K562 (cell line): ENCODE measurements around the gene POLR1A. TPM values are rescaled to one million over a fixed set of nuclear protein-coding genes. Genes with fewer than 3 reads are reported as not detected.

Source experiments
- ATAC-seq: fragments of 200-7000 bp; cut with Tn5 transposase; 3 replicates; pipeline ENCODE4 v1.9.1; 2020; ENCODE audit warnings: moderate library complexity
- BruUV-seq: library from RNA; stranded (reverse); fragments of 400-500 nt; replicated peaks from 2 replicates; lab custom pipeline; 2021; lab: Mats Ljungman, UMichigan
- CTCF ChIA-PET: fragments of 300-600 bp; formaldehyde crosslinking; extraction: SDS; loops from one replicate; lab custom pipeline; 2021; ENCODE audit warnings: low intra/inter-chr PET ratio; lab: Yijun Ruan, JAX
- POLR2A ChIA-PET: fragments of 300-600, 350-650 bp; sonication (Branson Sonifier 250); formaldehyde crosslinking; extraction: SDS; loops from one replicate; lab custom pipeline; 2021; ENCODE audit warnings: antibody characterized with exemption, inconsistent platforms; lab: Yijun Ruan, JAX
- DNase-seq, 4 experiments: peaks; one replicate each; pipeline versions ENCODE4 v3.0.0 to v3.0.0-alpha.2; 2011 to 2018; ENCODE audit warnings: low spot score in 3 of 4, mixed read lengths in 3 of 4; ENCODE audit errors: extremely low read depth in 1 of 4
- FAIRE-seq: peaks from 2 replicates; lab custom pipeline; 2011; peaks lifted over from hg19 to GRCh38; lab: Jason Lieb, UNC
- H2AFZ ChIP-seq: 2 replicates; pipeline ENCODE4 v1.6.0; 2011; ENCODE audit warnings: low read depth, low read length, control low read depth, inconsistent platforms
- H3K27ac ChIP-seq: fragments of 200-600 bp; 3 replicates; pipeline ENCODE4 v1.8.0; 2011; ENCODE audit warnings: low read depth, mild to moderate bottlenecking, control low read depth, inconsistent platforms, low read length, moderate library complexity, mixed read lengths; ENCODE audit errors: extremely low read depth
- H3K27me3 ChIP-seq, 2 experiments: fragments of 300-600 bp in 1 of 2; 2 replicates in 1 of 2; 3 replicates in 1 of 2; pipeline versions ENCODE4 v1.6.0 to v1.8.0; 2011; ENCODE audit warnings: inconsistent platforms in 2 of 2, low read length in 2 of 2, mild to moderate bottlenecking in 1 of 2, mixed read lengths in 1 of 2, moderate library complexity in 1 of 2; ENCODE audit not compliant: control insufficient read depth in 2 of 2, insufficient read depth in 2 of 2
- H3K36me3 ChIP-seq: fragments of 300-600 bp; 3 replicates; pipeline ENCODE4 v1.8.0; 2011; ENCODE audit warnings: mild to moderate bottlenecking, low read length, inconsistent platforms; ENCODE audit not compliant: control insufficient read depth, insufficient read depth
- H3K4me1 ChIP-seq, 2 experiments: fragments of 200-600 bp in 1 of 2; replicated peaks in 1 of 2; 2 replicates in 1 of 2; 3 replicates in 1 of 2; pipeline versions ENCODE4 v1.5.1 to v1.8.0; 2011; ENCODE audit warnings: inconsistent platforms in 2 of 2, low read length in 2 of 2, mild to moderate bottlenecking in 1 of 2, mixed read lengths in 1 of 2, moderate library complexity in 1 of 2; ENCODE audit not compliant: control insufficient read depth in 2 of 2, insufficient read depth in 2 of 2
- H3K4me2 ChIP-seq: 2 replicates; pipeline ENCODE4 v1.6.1; 2011; ENCODE audit warnings: low read length, control low read depth, inconsistent platforms, mixed read lengths; ENCODE audit not compliant: insufficient read depth
- H3K4me3 ChIP-seq: fragments of 200-600 bp; sonication (generic), shearing (Covaris generic); 2 replicates; pipeline ENCODE4 v1.5.1; 2016; ENCODE audit warnings: control low read depth, inconsistent platforms
- H3K79me2 ChIP-seq: fragments of 200-600 bp; 3 replicates; pipeline ENCODE4 v1.8.0; 2011; ENCODE audit warnings: low read length, inconsistent platforms; ENCODE audit not compliant: control insufficient read depth, insufficient read depth
- H3K9ac ChIP-seq, 2 experiments: 2 replicates each; pipeline versions ENCODE4 v1.6.0 to v1.6.1; 2011; ENCODE audit warnings: low read depth in 2 of 2, low read length in 2 of 2, control low read depth in 1 of 2, inconsistent platforms in 1 of 2, mild to moderate bottlenecking in 1 of 2, mixed read lengths in 1 of 2; ENCODE audit not compliant: insufficient read depth in 1 of 2
- H3K9me1 ChIP-seq: one replicate; pipeline ENCODE4 v1.6.0; 2011; ENCODE audit warnings: inconsistent platforms, mild to moderate bottlenecking, low read length, moderate library complexity; ENCODE audit not compliant: control insufficient read depth, insufficient read depth
- H3K9me3 ChIP-seq: replicated peaks from 2 replicates; pipeline ENCODE4 v1.5.1; 2011; ENCODE audit warnings: low read depth, low read length, inconsistent platforms; ENCODE audit not compliant: control insufficient read depth, insufficient read depth
- H4K20me1 ChIP-seq: replicated peaks from 2 replicates; pipeline ENCODE4 v1.6.1; 2011; ENCODE audit warnings: low read length, inconsistent platforms, mixed read lengths; ENCODE audit not compliant: control insufficient read depth, insufficient read depth
- ARID1B ChIP-seq: fragments of 450-650 bp; IDR thresholded peaks from 2 replicates; pipeline ENCODE4 v1.6.1; 2016; ENCODE audit warnings: antibody characterized with exemption, mild to moderate bottlenecking, inconsistent platforms
- ARID2 ChIP-seq: fragments of 450-650 bp; IDR thresholded peaks from 2 replicates; pipeline ENCODE4 v1.6.1; 2017; ENCODE audit warnings: antibody characterized with exemption, mild to moderate bottlenecking
- BRF2 ChIP-seq: IDR thresholded peaks from 3 replicates; pipeline ENCODE4 v1.6.1; 2011; ENCODE audit warnings: borderline replicate concordance, mild to moderate bottlenecking; ENCODE audit not compliant: insufficient read length, insufficient read depth
- CBX3 ChIP-seq, 2 experiments: IDR thresholded peaks; 1 replicate in 1 of 2; 2 replicates in 1 of 2; pipeline ENCODE4 v1.6.1; 2012; ENCODE audit warnings: inconsistent platforms in 2 of 2, low read length in 2 of 2, borderline replicate concordance in 1 of 2, control low read depth in 1 of 2
- CBX8 ChIP-seq: fragments of 200-600 bp; sonication (generic); IDR thresholded peaks from 2 replicates; pipeline ENCODE4 v1.6.1; 2012; ENCODE audit warnings: borderline replicate concordance, mixed run types, low read depth, mild to moderate bottlenecking, moderate library complexity, mixed read lengths, low read length, control low read depth, inconsistent platforms; ENCODE audit not compliant: poor library complexity, severe bottlenecking; ENCODE audit errors: extremely low read depth
- CC2D1A ChIP-seq: fragments of 450-650 bp; IDR thresholded peaks from 2 replicates; pipeline ENCODE4 v1.6.1; 2017; ENCODE audit warnings: mild to moderate bottlenecking
- IRF2 ChIP-seq: sonication (generic); formaldehyde crosslinking; IDR thresholded peaks from 2 replicates; pipeline ENCODE4 v1.8.1; 2022; ENCODE audit warnings: mild to moderate bottlenecking, missing genetic modification reagents
- NR0B1 ChIP-seq: fragments of 450-650 bp; IDR thresholded peaks from one replicate; pipeline ENCODE4 v1.6.1; 2018; ENCODE audit warnings: mild to moderate bottlenecking, moderate library complexity; ENCODE audit not compliant: partially characterized antibody
- NRF1 ChIP-seq, 2 experiments: fragments of 450-650 bp; IDR thresholded peaks in 1 of 2; conservative IDR thresholded peaks in 1 of 2; 2 replicates each; pipeline ENCODE4 v1.6.1; 2014; ENCODE audit warnings: mild to moderate bottlenecking in 2 of 2
- PCBP2 ChIP-seq: fragments of 200-400 bp; formaldehyde crosslinking; IDR thresholded peaks from 2 replicates; pipeline ENCODE4 v1.6.1; 2018; ENCODE audit warnings: low read length, low read depth, mild to moderate bottlenecking, moderate library complexity; ENCODE audit not compliant: poor library complexity, severe bottlenecking
- RBM17 ChIP-seq: fragments of 200-400 bp; formaldehyde crosslinking; IDR thresholded peaks from 2 replicates; pipeline ENCODE4 v1.6.1; 2017; ENCODE audit warnings: low read depth, mild to moderate bottlenecking, low read length, borderline replicate concordance
- STAT6 ChIP-seq: sonication (generic); formaldehyde crosslinking; IDR thresholded peaks from 2 replicates; pipeline ENCODE4 v1.8.1; 2023; ENCODE audit warnings: mild to moderate bottlenecking, missing genetic modification reagents
- TGIF2 ChIP-seq: sonication (generic); formaldehyde crosslinking; IDR thresholded peaks from 2 replicates; pipeline ENCODE4 v1.8.1; 2022; ENCODE audit warnings: mild to moderate bottlenecking, missing genetic modification reagents, moderate library complexity
- ZBTB8A ChIP-seq: fragments of 450-650 bp; IDR thresholded peaks from 2 replicates; pipeline ENCODE4 v1.6.1; 2018; ENCODE audit warnings: mild to moderate bottlenecking, moderate library complexity; ENCODE audit not compliant: partially characterized antibody
- ZNF311 ChIP-seq: fragments of 250-450 bp; sonication (Bioruptor Pico); IDR thresholded peaks from 2 replicates; pipeline ENCODE4 v1.4.0; 2020; ENCODE audit warnings: mild to moderate bottlenecking, moderate library complexity
- ZNF354B ChIP-seq: fragments of 250-450 bp; sonication (Bioruptor Pico); IDR thresholded peaks from 2 replicates; pipeline ENCODE4 v1.4.0; 2020
- ZNF507 ChIP-seq: conservative IDR thresholded peaks from 2 replicates; pipeline ENCODE4 v1.6.1; 2017; ENCODE audit warnings: missing genetic modification characterization, missing compliant biosample characterization
- ZNF511 ChIP-seq: sonication (generic); formaldehyde crosslinking; IDR thresholded peaks from 2 replicates; pipeline ENCODE4 v1.8.0; 2022; ENCODE audit warnings: mild to moderate bottlenecking, missing genetic modification reagents
- ZSCAN29 ChIP-seq: fragments of 450-650 bp; IDR thresholded peaks from 2 replicates; pipeline ENCODE4 v1.6.1; 2017
- WGBS: fragments of 100-300 bp; shearing (Covaris generic); methylation state at CpG from one replicate; pipeline ENCODE4 v1.1.6; 2016; ENCODE audit warnings: low coverage, mixed read lengths; ENCODE audit not compliant: insufficient coverage; ENCODE audit errors: missing lambda C conversion rate; 5-methylcytosine and 5-hydroxymethylcytosine counted together
- in situ Hi-C: fragments of 300-500 bp; cut with MboI; formaldehyde crosslinking; loops from 4 replicates; pipeline ENCODE4 v1.15.0; 2018; ENCODE audit warnings: inconsistent platforms, mixed read lengths
- intact Hi-C: fragments of 100-400 bp; cut with micrococcal nuclease; formaldehyde crosslinking; loops from 2 replicates; pipeline ENCODE4 v1.14.2; 2022
- polyA plus RNA-seq, 8 experiments: library from polyadenylated mRNA; depleted of rRNA in 4 of 8; stranded (reverse) in 5 of 8; unstranded in 3 of 8; fragments of >200 nt; fragmentation: Nextera tagmentation in 2 of 8; fragmentation: Illumina TruSeq in 1 of 8; extraction: Ambion mirVana in 2 of 8; extraction: Trizol in 1 of 8; gene quantifications; 2 replicates each; pipeline versions ENCODE4 v1.2.1 to v1.2.3, GENCODE V29; 2011 to 2014; ENCODE audit warnings: inconsistent platforms in 1 of 8, missing spikeins in 1 of 8
- total RNA-seq, 7 experiments: library from RNA; depleted of rRNA in 6 of 7; stranded (reverse); fragments of >200 nt in 6 of 7; fragmentation: Illumina TruSeq in 2 of 7; extraction: Trizol in 2 of 7; gene quantifications; 2 replicates each; pipeline versions ENCODE4 v1.2.1 to v1.2.3, GENCODE V29; 2011 to 2021; ENCODE audit warnings: low replicate concordance in 1 of 7

Gene POLR1A
- total and polyA plus RNA-seq, 9 of the 15 experiments (the other 6 are each of a cell fraction or from before 2014, with no cell fraction given) = 3.0 to 72.1 (median 21.8) TPM

- Histone ChIP-seq H3K27me3 (no peaks in the 10 kb centered on the region), H3K4me1 (no peaks in the 10 kb centered on the region), H3K79me2 (no peaks in the 10 kb centered on the region), H3K36me3 (peaks cover 97% of the 10 kb centered on the region), H4K20me1 (no peaks in the 10 kb centered on the region), H2AFZ (no peak overlapping the region), H3K27ac (no peak overlapping the region), H3K9ac (no peak overlapping the region), H3K9me3 (peaks cover 2% of the 10 kb centered on the region; the same call in 1 of the 2 replicates), H3K9me1 (no peaks in the 10 kb centered on the region), H3K4me3 (no peak overlapping the region), H3K4me2 (no peak overlapping the region)
- no peak for FAIRE-seq
- intact Hi-C loops = no loop called here
- no peak for DNase-seq
- in situ Hi-C loops = no loop called here
- ATAC-seq = no peak
- 68% methylated on average over 5 of the region's 5 CpGs for WGBS
- ChIA-PET CTCF (no interaction called here), POLR2A (interaction anchor here (1.0 kb wide), 1 partner anchor 23 kb away, joined by 3 read pairs; no protein-coding TSS in a partner anchor)
- no TSS peak for BruUV-seq
- TF ChIP-seq CBX8 = no peak
- no peak for TF ChIP-seq ZNF311
- no peak for TF ChIP-seq RBM17
- no peak for TF ChIP-seq NRF1 (conservative IDR thresholded peaks at IDR 0.05 in 1 of 2, IDR thresholded peaks at IDR 0.05 in 1 of 2)
- no peak for TF ChIP-seq ZNF511 (CRISPR knock-in tag)
- no peak for TF ChIP-seq PCBP2
- no peak for TF ChIP-seq STAT6 (CRISPR knock-in tag)
- no peak for TF ChIP-seq NR0B1
- no peak for TF ChIP-seq CC2D1A
- no peak for TF ChIP-seq ARID2
- no peak for TF ChIP-seq ARID1B
- TF ChIP-seq ZBTB8A = no peak
- no peak for TF ChIP-seq IRF2 (CRISPR knock-in tag)
- TF ChIP-seq ZNF354B = no peak
- TF ChIP-seq ZNF507 = no peak
- TF ChIP-seq BRF2 = no peak
- TF ChIP-seq TGIF2 (CRISPR knock-in tag) = no peak
- TF ChIP-seq ZSCAN29 = no peak
- TF ChIP-seq CBX3 (IDR thresholded peaks at IDR 0.05; ENCODE audit: borderline replicate concordance in 1 of 2, low read length in 2 of 2) = no peak
Measured at GRCh38 chr2:86065512-86065911, 40.2 kb downstream of the POLR1A start.
